ENCODE measurements around the gene HEPH.

GRCh38 chrX:66200855-66201795, 37.1 kb downstream of the HEPH start:
- TF ChIP-seq, protein P1, sequence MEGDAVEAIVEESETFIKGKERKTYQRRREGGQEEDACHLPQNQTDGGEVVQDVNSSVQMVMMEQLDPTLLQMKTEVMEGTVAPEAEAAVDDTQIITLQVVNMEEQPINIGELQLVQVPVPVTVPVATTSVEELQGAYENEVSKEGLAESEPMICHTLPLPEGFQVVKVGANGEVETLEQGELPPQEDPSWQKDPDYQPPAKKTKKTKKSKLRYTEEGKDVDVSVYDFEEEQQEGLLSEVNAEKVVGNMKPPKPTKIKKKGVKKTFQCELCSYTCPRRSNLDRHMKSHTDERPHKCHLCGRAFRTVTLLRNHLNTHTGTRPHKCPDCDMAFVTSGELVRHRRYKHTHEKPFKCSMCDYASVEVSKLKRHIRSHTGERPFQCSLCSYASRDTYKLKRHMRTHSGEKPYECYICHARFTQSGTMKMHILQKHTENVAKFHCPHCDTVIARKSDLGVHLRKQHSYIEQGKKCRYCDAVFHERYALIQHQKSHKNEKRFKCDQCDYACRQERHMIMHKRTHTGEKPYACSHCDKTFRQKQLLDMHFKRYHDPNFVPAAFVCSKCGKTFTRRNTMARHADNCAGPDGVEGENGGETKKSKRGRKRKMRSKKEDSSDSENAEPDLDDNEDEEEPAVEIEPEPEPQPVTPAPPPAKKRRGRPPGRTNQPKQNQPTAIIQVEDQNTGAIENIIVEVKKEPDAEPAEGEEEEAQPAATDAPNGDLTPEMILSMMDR (IDR thresholded peaks at IDR 0.05; ENCODE audit: low read length), result peak; percentile 41; the same call in 1 of the 2 replicates
- TF ChIP-seq EZH2 (IDR thresholded peaks at IDR 0.05; ENCODE audit: borderline replicate concordance, low read length), result no peak
